Psoas muscle (tissue), 8 donors: ENCODE results near the gene PPP1R16B. TPM values are rescaled to one million over a fixed set of nuclear protein-coding genes. Genes with fewer than 3 reads are reported as not detected.

Experiments
- ATAC-seq, 4 donors: fragments of 200-7000 bp; cut with Tn5 transposase; one replicate each; pipeline ENCODE4 v1.9.1; 2020; ENCODE audit warnings: moderate library complexity in 3 of 4, mild to moderate bottlenecking in 2 of 4
- DNase-seq, 2 donors: peaks; one replicate each; pipeline ENCODE4 v3.0.0-alpha.2; 2020
- H3K27ac ChIP-seq: fragments of 200-600 bp; one replicate; pipeline ENCODE4 v1.8.0; 2022
- H3K27me3 ChIP-seq, 3 donors: fragments of 200-600 bp in 1 of 3; one replicate each; pipeline versions ENCODE4 v1.6.1 to v1.8.0; 2013 to 2022; ENCODE audit warnings: low read length in 2 of 3, mild to moderate bottlenecking in 2 of 3, moderate library complexity in 1 of 3; ENCODE audit not compliant: insufficient read depth in 3 of 3
- H3K36me3 ChIP-seq, 2 donors: fragments of 200-600 bp in 1 of 2; one replicate each; pipeline versions ENCODE4 v1.6.1 to v1.8.0; 2013 to 2022; ENCODE audit warnings: low read depth in 1 of 2, mild to moderate bottlenecking in 1 of 2, moderate library complexity in 1 of 2; ENCODE audit not compliant: insufficient read depth in 1 of 2
- H3K4me1 ChIP-seq: fragments of 200-600 bp; one replicate; pipeline ENCODE4 v1.8.0; 2022
- H3K4me3 ChIP-seq: fragments of 200-600 bp; one replicate; pipeline ENCODE4 v1.8.0; 2022; ENCODE audit warnings: mild to moderate bottlenecking
- H3K9me3 ChIP-seq: fragments of 200-600 bp; one replicate; pipeline ENCODE4 v1.8.0; 2022
- WGBS, 3 donors: extraction: QIAGEN DNeasy Blood & Tissue Kit; methylation state at CpG; one replicate each; pipeline versions ENCODE4 v1.1.6 to v1.1.7; 2013; 5-methylcytosine and 5-hydroxymethylcytosine counted together
- intact Hi-C, 2 donors: fragments of 100-400 bp; cut with DNase I; formaldehyde crosslinking; loops; one replicate each; pipeline versions ENCODE4 v1.11.0 to v1.14.2; 2022
- polyA plus RNA-seq, 3 donors: library from polyadenylated mRNA; stranded (reverse); fragments of 200-250 nt; gene quantifications; one replicate each; pipeline ENCODE4 v1.2.3, GENCODE V29; 2013
- total RNA-seq, 4 donors: library from RNA; stranded (reverse); fragmentation: NEBNext Ultra II Directional in 2 of 4; extraction: Animal tissue kit (Norgen Biotek cat#: 25700) in 2 of 4; gene quantifications; one replicate each; pipeline versions ENCODE4 v1.2.1 to v1.2.4, GENCODE V29; 2021 to 2023
- TF ChIP-seq, protein P1 (sequence below): fragments of 200-600 bp; IDR thresholded peaks from one replicate; pipeline ENCODE4 v1.8.0; 2022; ENCODE audit warnings: antibody characterized with exemption
- donor health status: healthy with polysubstance abuse.
- donor health status: DM: no; HTN: no; CAD: no; lungs with moderate emphysema.
- donor health status: Bipolar disorder and iron deficiency.
- donor health status: healthy.
- donor health status: DM: yes; HTN: yes; CAD: no.
- donor health status: DM: no; HTN: no; CAD: no.
- donor health status: DM: no; HTN: no; CAD: no.
- donor health status: DM: yes; HTN: yes; CAD: no.

The PPP1R16B gene
- total and polyA plus RNA-seq, 7 donors, result 1.6 to 5.2 (median 4.1) TPM

- TF ChIP-seq, protein P1, sequence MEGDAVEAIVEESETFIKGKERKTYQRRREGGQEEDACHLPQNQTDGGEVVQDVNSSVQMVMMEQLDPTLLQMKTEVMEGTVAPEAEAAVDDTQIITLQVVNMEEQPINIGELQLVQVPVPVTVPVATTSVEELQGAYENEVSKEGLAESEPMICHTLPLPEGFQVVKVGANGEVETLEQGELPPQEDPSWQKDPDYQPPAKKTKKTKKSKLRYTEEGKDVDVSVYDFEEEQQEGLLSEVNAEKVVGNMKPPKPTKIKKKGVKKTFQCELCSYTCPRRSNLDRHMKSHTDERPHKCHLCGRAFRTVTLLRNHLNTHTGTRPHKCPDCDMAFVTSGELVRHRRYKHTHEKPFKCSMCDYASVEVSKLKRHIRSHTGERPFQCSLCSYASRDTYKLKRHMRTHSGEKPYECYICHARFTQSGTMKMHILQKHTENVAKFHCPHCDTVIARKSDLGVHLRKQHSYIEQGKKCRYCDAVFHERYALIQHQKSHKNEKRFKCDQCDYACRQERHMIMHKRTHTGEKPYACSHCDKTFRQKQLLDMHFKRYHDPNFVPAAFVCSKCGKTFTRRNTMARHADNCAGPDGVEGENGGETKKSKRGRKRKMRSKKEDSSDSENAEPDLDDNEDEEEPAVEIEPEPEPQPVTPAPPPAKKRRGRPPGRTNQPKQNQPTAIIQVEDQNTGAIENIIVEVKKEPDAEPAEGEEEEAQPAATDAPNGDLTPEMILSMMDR, result no peak
- no peaks in the 10 kb centered on the region for H3K36me3 ChIP-seq
- H3K4me3 ChIP-seq, result no peak overlapping the region
- H3K4me1 ChIP-seq, result peaks cover 4% of the 10 kb centered on the region
- ATAC-seq, result no peak
- intact Hi-C loops, result no loop called here
- no peak for DNase-seq
- WGBS, 3 donors, result 93 to 97% (median 94%) methylated on average over 4 of the region's 4 CpGs
- peaks cover 0 to 10% (median 2%) of the 10 kb centered on the region in 3 donors for H3K27me3 ChIP-seq
- H3K9me3 ChIP-seq, result no peaks in the 10 kb centered on the region
- H3K27ac ChIP-seq, result no peak overlapping the region
These were observed 126.5 kb downstream of the PPP1R16B start for GRCh38 chr20:38931984-38932383.

- Histone ChIP-seq H3K27ac (no peak overlapping the region), H3K4me1 (no peaks in the 10 kb centered on the region), H3K27me3 (peaks cover 0 to 4% (median 2%) of the 10 kb centered on the region in 3 donors), H3K9me3 (no peaks in the 10 kb centered on the region), H3K4me3 (no peak overlapping the region), H3K36me3 (no peaks in the 10 kb centered on the region)
- no peak for ATAC-seq
- TF ChIP-seq, protein P1, result no peak
- WGBS, 3 donors, result 63 to 76% (median 68%) methylated on average over 9 of the region's 9 CpGs
- no peak for DNase-seq
- intact Hi-C loops, result no loop called here
These were observed 127.1 kb downstream of the PPP1R16B start for GRCh38 chr20:38932457-38933120.

- no peaks in the 10 kb centered on the region for H3K4me1 ChIP-seq
- no peak for DNase-seq
These were observed 129.0 kb downstream of the PPP1R16B start for GRCh38 chr20:38934530-38934929.

DNA sequence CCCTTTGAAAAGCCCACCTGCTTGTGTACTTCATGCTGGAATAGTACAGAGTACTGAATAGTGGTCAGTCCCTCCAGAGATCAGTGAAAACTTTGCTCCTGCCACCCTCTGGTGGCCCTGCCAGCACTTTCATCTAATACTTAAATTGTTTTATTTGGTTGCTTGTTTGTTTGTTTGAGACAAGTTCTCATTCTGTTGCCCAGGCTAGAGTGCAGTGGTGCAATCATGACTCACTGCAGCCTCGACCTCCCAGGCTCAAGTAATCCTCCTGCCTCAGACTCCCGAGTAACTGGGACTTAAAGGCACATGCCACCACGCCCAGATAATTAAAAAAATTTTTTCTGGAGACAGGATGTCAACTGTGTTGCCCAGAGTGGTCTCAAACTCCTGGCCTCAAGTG is 129.8 kb downstream of the PPP1R16B start:
- intact Hi-C loops, result no loop called here
- no peaks in the 10 kb centered on the region for H3K4me1 ChIP-seq

More at GRCh38 chr20:38934530-38934929, 129.0 kb downstream of the PPP1R16B start:
- Histone ChIP-seq H3K27ac (no peak overlapping the region), H3K36me3 (no peaks in the 10 kb centered on the region), H3K4me3 (no peak overlapping the region), H3K27me3 (no peaks in the 10 kb centered on the region), H3K9me3 (no peaks in the 10 kb centered on the region)
- 88 to 92% (median 92%) methylated on average over 5 of the region's 5 CpGs for WGBS, 3 donors
- TF ChIP-seq, protein P1, result no peak
- ATAC-seq, result no peak
- intact Hi-C loops, result no loop called here

More for the DNA sequence above, 129.8 kb downstream of the PPP1R16B start:
- H3K36me3 ChIP-seq, result no peaks in the 10 kb centered on the region
- DNase-seq (no peak), ATAC-seq (no peak)
- TF ChIP-seq, protein P1, result no peak
- no peaks in the 10 kb centered on the region for H3K9me3 ChIP-seq
- H3K4me3 ChIP-seq, result no peak overlapping the region
- 65 to 68% (median 66%) methylated on average over 3 of the region's 3 CpGs for WGBS, 3 donors
- H3K27me3 ChIP-seq, result no peaks in the 10 kb centered on the region
- H3K27ac ChIP-seq, result no peak overlapping the region
